ENCODE results near the gene CDKN2B.

The CDKN2B gene

DNA sequence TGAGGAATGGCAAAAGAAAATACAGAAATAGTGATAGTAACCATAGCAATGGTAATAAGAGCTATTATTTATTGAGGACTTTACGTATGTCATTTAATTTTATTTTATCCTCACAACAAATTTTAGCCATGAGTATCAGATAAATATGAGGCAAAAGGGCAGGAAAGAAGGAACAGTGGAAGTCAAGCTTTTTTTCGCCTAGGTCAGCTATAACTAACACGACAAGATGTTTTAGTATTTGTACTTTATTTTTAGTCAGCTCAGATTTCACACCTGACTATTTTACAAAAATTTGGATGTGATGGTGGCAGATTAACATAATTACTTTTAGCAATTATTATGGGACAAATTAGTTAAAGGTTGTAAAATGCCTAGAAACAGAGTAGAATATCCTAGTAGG lies 34.8 kb upstream of the CDKN2B start:
- TF ChIP-seq GATA1 (IDR thresholded peaks at IDR 0.05; ENCODE audit: low read depth, low read length) = no peak
- no peak for TF ChIP-seq POLR2A (IDR thresholded peaks at IDR 0.05; ENCODE audit: low read length)
- DNase-seq = no peak

- DNase-seq = no peak
- TF ChIP-seq POLR2A (IDR thresholded peaks at IDR 0.05; ENCODE audit: low read length) (no peak), GATA1 (IDR thresholded peaks at IDR 0.05; ENCODE audit: low read depth, low read length) (no peak)
Observed at GRCh38 chr9:22041775-22042174, 32.7 kb upstream of the CDKN2B start.

DNA sequence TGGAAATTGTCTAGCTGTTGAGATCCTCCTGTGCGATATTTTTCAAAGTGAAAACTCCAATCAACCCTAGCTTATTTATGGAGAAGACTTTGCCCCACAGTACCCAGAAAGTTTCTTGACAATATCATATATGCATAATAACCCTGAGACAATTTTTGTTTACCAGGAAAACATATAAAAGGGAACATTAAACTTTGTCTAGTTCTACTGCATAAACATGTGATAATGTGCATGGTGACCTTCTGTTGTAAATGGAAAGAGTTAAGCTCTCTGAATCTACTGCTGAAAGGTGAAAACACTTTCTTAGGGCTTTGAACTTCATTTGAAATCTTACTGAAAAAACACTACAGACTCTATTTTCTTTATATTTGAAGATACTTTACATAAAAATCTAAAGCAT lies 32.2 kb upstream of the CDKN2B start:
- no peak for DNase-seq
- TF ChIP-seq POLR2A (IDR thresholded peaks at IDR 0.05; ENCODE audit: low read length) = no peak
- TF ChIP-seq GATA1 (IDR thresholded peaks at IDR 0.05; ENCODE audit: low read depth, low read length) = no peak

DNA sequence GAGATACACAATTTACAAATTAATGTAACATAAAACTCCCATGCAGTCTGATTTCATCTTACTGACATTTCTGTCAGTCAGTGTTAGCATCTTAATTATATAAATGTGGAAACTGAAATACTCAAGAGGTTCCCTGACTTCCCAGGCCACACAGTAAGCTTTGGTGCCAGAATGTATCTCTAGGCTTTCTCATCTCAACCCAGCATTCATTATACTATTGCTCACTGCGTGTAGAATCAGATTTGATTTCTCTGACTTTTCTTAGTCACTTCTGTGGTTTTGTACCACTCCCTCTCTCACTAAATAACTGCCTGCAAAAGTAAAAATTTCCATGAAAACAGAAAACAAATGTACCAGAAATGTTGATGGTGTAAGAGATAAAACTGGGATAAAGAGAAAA lies 31.7 kb upstream of the CDKN2B start:
- no peak for TF ChIP-seq GATA1 (IDR thresholded peaks at IDR 0.05; ENCODE audit: low read depth, low read length)
- DNase-seq = no peak

DNA sequence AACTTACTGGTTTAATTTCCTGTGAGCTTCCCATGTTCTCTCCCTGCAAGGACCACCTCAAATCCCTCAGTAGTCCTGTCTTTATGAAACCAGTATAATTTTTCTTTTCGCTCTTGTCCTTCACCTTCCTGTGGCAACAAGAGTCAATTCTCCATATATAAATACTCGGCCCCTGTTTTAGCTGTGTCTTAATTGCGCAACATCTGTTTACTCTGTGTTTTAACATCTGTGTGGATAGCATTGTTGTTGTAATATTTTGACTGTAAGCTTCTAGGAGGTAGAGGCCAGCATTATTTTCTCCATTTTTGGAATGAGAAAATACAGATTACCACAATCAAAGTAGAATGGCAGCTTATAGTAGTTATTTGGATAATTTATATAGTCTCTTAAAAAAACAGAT lies 30.2 kb upstream of the CDKN2B start:
- no peak for DNase-seq
- TF ChIP-seq POLR2A (IDR thresholded peaks at IDR 0.05; ENCODE audit: low read length) (no peak), GATA1 (IDR thresholded peaks at IDR 0.05; ENCODE audit: low read depth, low read length) (no peak)

GRCh38 chr9:22037954-22038690 lies 29.0 kb upstream of the CDKN2B start:
- DNase-seq = peak; percentile 7 to 23
- TF ChIP-seq POLR2A (IDR thresholded peaks at IDR 0.05; ENCODE audit: low read length) (no peak), GATA1 (IDR thresholded peaks at IDR 0.05; ENCODE audit: low read depth, low read length) (no peak)

- DNase-seq = no peak
- TF ChIP-seq POLR2A (IDR thresholded peaks at IDR 0.05; ENCODE audit: low read length) (no peak), GATA1 (IDR thresholded peaks at IDR 0.05; ENCODE audit: low read depth, low read length) (no peak)
Observed at GRCh38 chr9:22036866-22037626, 27.9 kb upstream of the CDKN2B start.

DNA sequence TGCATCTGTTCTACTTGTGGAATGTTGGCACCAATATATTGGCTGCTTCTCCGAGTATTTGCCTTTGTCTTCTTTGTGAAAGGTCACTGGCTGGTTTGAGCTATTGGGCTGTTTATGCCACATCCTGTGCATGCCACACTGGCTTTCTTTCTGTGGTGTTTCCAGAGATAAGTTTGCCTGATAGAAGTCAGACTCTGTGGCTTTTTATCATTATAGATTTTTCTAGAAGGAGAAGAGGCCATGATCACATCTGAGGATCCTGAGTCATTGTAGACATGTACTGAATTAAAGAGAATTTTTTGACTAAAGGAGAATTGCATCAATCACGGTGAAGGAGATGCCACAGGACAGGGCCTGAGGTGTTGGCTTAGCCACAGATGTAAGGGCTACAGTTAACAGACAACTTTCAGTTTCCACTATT lies 26.5 kb upstream of the CDKN2B start:
- DNase-seq = no peak
- TF ChIP-seq GATA1 (IDR thresholded peaks at IDR 0.05; ENCODE audit: low read depth, low read length) (no peak), POLR2A (IDR thresholded peaks at IDR 0.05; ENCODE audit: low read length) (no peak)

- no peak for DNase-seq
- TF ChIP-seq GATA1 (IDR thresholded peaks at IDR 0.05; ENCODE audit: low read depth, low read length) = no peak
- TF ChIP-seq POLR2A (IDR thresholded peaks at IDR 0.05; ENCODE audit: low read length) = no peak
Observed at GRCh38 chr9:22033012-22033630, 24.0 kb upstream of the CDKN2B start.

DNA sequence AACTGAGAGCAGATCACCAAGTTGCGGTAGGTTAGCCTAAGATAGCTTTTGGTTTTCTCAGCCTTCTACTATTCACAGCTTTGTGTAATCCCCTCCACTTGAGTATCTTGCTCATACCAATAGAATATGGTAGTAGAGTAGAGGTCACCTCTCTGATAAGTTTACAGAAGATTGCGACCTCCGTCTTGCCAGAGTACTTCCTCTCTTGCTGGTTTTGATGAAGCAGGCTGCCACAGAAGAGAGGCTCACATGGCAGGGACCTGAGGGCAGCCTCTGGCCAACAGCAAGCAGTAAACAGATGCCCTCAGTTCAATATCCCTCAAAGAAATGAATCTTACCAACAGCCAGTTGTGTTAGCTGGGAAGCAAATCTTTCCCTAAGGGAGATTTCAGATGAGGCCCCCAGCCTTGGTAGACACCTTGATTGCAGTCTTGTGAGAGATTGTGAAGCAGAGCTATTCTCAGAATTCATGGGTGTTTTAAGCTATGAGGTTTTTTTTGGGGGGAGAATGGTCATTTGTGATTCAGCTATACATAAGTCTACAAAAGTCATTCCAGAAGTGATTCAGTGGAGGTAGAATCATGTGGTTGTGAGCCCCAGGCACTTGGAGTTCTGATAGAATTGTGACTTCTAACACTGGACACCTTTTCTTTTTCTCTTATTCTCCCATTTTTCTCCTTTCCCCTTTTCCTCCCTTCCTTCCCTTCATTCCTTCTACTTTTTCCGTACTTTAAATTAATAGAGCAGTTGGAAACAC lies 22.7 kb upstream of the CDKN2B start:
- TF ChIP-seq POLR2A (IDR thresholded peaks at IDR 0.05; ENCODE audit: low read length) = no peak
- no peak for TF ChIP-seq GATA1 (IDR thresholded peaks at IDR 0.05; ENCODE audit: low read depth, low read length)
- no peak for DNase-seq

DNA sequence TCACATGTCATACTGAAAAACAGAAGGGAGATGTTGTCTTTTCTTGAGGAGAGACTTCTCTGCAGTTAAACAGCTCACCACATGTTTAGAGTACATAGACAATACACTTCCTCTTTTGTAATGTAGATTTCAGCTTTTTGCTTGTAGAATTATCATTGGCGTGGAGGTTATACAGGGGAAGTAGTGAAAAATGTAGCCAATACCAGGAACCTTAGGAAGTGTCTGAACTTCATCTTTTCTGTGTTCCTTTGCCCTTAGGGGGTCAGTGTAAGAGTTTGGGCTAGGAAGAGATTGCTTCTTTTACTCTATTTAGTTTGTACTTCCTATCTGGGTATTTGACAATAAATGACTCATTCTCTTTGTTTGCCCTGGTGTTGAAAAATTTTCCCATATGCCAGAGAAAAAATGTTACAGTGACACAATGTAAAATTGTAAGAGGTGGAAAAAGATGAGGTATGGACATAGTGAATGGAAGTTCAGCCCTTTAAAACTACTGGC lies 21.0 kb upstream of the CDKN2B start:
- DNase-seq = no peak
- TF ChIP-seq GATA1 (IDR thresholded peaks at IDR 0.05; ENCODE audit: low read depth, low read length) = no peak
- TF ChIP-seq POLR2A (IDR thresholded peaks at IDR 0.05; ENCODE audit: low read length) = no peak

DNA sequence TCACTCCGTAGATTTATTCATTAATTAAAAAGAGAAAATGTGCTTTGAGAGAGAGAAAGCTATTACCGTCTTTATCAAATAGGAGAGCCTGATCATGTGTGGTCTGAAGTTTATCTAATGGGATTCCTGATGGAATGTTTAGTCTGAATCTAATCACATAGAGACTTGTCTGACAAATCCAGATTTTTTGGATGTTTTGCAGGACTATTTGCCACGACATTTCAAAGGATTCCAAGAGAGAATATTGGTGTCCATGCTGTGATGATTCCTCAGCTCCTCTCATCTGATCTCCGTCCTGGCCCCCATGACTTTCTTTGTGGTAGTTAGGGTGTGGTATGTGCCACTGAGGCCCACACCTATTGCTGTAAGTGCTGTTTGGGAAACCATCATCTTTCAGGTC lies 20.1 kb upstream of the CDKN2B start:
- TF ChIP-seq POLR2A (IDR thresholded peaks at IDR 0.05; ENCODE audit: low read length) = no peak
- TF ChIP-seq GATA1 (IDR thresholded peaks at IDR 0.05; ENCODE audit: low read depth, low read length) = no peak

GRCh38 chr9:22028394-22028793 lies 19.3 kb upstream of the CDKN2B start:
- no peak for DNase-seq
- TF ChIP-seq POLR2A (IDR thresholded peaks at IDR 0.05; ENCODE audit: low read length) = no peak
- no peak for TF ChIP-seq GATA1 (IDR thresholded peaks at IDR 0.05; ENCODE audit: low read depth, low read length)

More for the DNA sequence above, 20.1 kb upstream of the CDKN2B start:
- no peak for DNase-seq

DNA sequence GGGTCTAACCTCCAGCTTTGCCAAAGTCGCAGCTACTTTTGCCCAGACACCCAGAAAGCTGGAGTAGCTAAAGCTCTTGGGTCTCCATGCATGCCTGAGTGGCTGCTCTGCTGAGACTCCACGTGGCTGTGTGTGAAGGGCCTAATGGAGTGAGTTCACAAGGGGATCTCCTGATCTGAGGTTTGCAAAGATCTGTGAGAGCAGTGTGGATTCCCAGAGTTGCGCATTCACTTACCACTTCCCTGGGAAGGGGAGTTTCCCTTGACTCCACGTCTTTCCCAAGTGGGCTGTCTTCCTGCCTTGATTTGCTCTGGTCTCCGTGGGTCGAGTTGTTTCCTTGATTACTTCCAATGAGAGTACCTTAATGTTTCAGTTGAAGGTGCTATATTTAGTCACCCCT lies 17.6 kb upstream of the CDKN2B start:
- DNase-seq = no peak
- TF ChIP-seq GATA1 (IDR thresholded peaks at IDR 0.05; ENCODE audit: low read depth, low read length) (no peak), POLR2A (IDR thresholded peaks at IDR 0.05; ENCODE audit: low read length) (no peak)
